GM18508 (cell line): ENCODE data around the gene DLGAP3.
"Not testable (repeated sequence)": the region's sequence is repeated elsewhere in the genome, so short reads cannot be mapped to it uniquely, and the experiment has no call there.

Experiments
- ATAC-seq: cut with Tn5 transposase; IDR thresholded peaks from one replicate; pipeline ENCODE4 v1.9.1; 2021; ENCODE audit warnings: moderate number of reproducible peaks; ENCODE audit not compliant: insufficient read depth, unreplicated experiment

The DLGAP3 gene

DNA sequence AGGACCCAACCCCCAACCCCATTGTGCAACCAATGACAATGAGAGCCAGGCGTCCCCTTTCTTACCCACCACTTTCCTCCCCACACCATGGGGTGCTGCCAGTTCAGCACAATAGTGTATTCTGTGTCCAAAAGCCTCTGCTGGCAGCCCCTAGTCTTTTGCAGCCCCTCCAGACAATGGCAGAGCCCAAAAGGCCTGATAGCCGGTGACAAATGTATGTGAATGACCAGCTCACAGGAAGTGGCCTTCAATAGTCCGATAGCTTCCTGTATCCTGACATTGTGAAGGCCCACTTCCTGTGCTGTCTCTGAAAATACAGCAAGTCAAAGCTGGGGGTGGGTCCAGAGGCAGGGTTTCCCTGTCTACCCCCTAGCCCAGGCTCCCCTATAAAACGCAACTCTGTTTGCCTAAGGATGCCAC, 86.5 kb downstream of the DLGAP3 start:
- ATAC-seq = no peak

- no peak for ATAC-seq
These were observed 87.4 kb downstream of the DLGAP3 start for GRCh38 chr1:34842073-34842472.

DNA sequence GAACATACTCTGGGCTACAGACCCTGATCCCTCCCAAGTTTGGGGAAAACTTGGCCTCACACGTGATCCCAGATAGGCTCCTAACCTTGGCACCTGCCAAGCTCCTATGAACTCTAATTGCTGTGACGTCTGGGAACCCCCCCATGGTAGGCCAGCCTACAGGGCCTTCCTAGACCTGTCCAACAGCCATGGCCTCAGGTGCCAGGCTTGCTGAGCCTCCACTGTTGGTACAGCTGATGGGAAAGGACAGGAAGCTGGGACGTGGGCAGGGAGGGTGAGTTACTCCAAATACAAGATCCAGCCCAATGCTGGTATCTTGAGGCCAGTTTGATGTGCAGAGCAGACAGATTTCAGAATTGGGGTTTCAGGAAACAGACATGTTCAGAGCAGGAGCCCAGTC, 89.0 kb downstream of the DLGAP3 start:
- no peak for ATAC-seq

- ATAC-seq = no peak
These were observed 89.7 kb downstream of the DLGAP3 start for GRCh38 chr1:34839526-34840305.

GRCh38 chr1:34833711-34834110, 95.7 kb downstream of the DLGAP3 start:
- no peak for ATAC-seq

- no peak for ATAC-seq
These were observed 97.7 kb downstream of the DLGAP3 start for GRCh38 chr1:34831721-34832246.

DNA sequence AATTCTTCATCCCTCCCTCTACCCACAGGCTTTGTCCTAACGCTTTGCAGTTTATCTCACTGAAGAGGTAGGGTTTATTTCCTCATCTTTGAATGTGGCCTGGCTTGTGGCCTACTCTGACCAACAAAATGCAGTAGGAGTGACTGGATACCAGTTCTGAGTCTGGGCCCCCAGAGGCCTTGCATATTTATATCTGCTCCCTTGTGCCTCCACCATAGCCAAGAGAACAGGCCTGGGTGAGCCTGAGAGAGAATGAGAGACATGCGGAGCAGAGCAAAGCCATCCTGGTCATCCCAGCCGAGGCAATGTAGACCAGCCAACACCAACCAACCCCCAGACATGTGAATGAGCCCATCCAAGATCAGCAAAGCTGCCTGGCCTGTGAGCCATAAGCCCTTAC, 100.2 kb downstream of the DLGAP3 start:
- ATAC-seq = no peak

DNA sequence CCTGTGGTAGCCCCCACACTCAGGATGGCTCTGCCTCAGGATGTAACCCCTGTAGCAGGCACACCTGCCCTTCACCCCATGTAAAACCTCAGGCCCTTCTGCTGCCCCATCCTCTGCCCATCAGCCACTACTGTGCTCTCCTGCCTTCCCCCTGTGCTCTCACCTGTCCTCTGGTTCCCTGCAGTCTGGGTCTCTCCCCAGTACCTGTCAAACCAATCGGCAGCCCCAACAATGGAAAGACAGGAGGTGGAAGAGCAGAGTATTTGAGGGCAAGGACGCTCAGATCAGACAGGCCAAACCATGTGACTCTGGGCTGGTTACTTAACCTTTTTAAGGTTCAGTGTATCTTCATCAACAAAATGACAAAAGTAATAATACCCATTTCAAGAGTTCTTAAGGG, 100.8 kb downstream of the DLGAP3 start:
- no peak for ATAC-seq

DNA sequence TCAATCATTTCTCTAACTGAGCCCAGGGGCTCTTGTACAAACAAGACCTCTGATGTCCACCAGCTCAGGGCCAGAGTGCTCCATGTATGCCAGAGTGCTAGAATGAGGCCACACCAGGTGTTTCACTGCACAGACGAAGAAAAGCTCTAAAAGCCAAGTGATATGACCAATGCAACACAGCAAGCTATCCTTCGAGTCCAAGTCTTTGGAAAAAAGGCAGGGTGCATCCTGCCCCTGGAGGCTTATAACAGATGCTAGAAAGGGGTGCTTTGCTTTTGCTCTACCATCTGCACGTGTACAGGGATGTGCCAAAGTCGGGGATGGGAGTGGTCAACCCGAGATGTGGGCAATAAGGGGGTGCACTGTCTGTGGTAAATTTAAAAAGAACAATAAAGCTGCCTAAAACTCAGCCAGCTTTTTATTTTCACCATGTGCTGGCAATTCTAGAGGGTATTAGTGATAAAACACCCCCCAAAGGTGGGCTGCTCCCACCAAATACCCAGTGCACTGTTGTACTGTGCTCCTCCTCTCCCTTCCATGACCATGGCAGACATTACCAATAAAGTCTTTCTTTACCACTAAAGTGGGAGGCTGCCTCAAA, 102.0 kb downstream of the DLGAP3 start:
- no peak for ATAC-seq

GRCh38 chr1:34825455-34826091, 103.9 kb downstream of the DLGAP3 start:
- ATAC-seq = no peak

GRCh38 chr1:34824817-34825454, 104.5 kb downstream of the DLGAP3 start:
- ATAC-seq = no peak

DNA sequence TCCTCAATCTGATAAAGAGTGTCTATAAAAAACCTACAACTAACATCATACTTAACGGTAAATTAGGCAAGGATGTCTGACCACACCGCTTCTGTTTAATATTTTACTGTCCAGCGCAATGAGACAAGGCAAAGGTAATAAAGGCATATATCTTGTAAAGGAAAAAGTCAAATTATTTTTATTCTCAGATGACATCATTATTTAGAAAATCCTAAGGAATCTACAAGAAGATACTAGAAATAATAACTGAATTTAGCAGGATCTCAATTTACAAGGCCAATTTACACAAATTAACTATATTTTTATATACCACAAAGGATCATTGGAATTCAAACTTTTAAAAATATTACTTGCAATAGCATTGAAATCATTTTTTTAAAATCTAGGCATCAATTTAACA, 107.2 kb downstream of the DLGAP3 start:
- ATAC-seq = no peak

DNA sequence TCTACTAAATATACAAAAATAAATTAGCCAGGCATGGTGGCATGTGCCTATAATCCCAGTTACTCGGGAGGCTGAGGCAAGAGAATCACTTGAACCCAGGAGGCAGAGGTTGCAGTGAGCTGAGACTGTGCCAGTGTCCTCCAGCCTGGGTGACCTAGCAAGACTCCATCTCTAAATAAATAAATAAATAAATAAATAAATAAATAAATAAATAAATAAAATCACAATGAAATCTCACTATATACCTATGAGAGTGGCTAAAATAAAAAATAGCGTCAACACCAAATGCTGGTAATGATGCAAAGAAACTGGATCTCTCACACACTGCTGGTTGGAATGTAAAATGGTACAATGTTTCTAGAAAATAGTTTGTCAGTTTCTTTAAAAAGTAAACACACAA, 110.6 kb downstream of the DLGAP3 start:
- not testable (repeated sequence) for ATAC-seq

GRCh38 chr1:34816778-34817177, 112.7 kb downstream of the DLGAP3 start:
- ATAC-seq = no peak

DNA sequence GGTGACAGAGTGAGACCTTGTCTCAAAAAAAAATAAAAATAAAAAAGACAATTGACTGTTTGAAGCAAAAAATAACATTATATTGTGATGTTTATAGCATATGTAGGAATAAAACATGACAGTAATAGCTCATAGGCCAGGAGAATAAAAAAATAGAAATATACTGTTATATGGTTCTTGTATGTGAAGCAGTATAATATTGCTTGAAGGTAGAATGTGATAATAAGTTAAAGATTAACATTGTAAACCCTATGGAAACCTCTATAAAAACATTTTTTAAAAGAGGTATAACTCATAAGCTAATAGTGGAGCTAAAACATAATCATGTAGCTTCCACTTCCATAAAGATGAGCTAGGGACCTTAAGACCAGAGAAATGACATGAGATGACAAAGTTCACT, 113.1 kb downstream of the DLGAP3 start:
- ATAC-seq = no peak
